ENCODE results near the gene FGFR2. TPM values are rescaled to one million over a fixed set of nuclear protein-coding genes. Genes with fewer than 3 reads are reported as not detected.

The FGFR2 gene
- total RNA-seq, 6 donors from 2014 or later: 36.7 to 83.7 (median 64.1) TPM

DNA sequence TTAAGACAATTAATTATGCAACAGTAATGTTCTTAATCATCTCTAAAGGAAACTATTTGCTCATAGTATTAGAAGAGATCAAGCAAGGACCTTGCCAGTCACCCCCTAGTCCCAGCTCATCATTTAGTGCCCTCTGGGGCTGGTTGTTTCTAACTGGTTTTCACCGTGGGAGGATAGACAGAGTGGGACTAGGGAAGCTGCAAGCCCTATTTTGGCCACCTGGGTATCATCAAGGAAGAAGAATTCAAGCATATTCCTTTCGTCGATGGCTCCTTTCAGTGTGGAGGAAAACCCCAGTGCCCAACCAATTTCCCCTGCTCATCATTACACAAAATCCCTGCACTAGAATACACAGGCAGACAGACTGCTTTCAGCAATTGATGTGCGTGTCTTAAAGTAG is 30.6 kb upstream of the FGFR2 start:
- no peak overlapping the region for H3K4me3 ChIP-seq
- TF ChIP-seq POLR2AphosphoS5 (IDR thresholded peaks at IDR 0.05) (no peak), POLR2A (IDR thresholded peaks at IDR 0.05) (no peak)
- TF ChIP-seq, protein P1, sequence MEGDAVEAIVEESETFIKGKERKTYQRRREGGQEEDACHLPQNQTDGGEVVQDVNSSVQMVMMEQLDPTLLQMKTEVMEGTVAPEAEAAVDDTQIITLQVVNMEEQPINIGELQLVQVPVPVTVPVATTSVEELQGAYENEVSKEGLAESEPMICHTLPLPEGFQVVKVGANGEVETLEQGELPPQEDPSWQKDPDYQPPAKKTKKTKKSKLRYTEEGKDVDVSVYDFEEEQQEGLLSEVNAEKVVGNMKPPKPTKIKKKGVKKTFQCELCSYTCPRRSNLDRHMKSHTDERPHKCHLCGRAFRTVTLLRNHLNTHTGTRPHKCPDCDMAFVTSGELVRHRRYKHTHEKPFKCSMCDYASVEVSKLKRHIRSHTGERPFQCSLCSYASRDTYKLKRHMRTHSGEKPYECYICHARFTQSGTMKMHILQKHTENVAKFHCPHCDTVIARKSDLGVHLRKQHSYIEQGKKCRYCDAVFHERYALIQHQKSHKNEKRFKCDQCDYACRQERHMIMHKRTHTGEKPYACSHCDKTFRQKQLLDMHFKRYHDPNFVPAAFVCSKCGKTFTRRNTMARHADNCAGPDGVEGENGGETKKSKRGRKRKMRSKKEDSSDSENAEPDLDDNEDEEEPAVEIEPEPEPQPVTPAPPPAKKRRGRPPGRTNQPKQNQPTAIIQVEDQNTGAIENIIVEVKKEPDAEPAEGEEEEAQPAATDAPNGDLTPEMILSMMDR (IDR thresholded peaks at IDR 0.05): no peak
- H3K36me3 ChIP-seq: no peaks in the 10 kb centered on the region
- no peaks in the 10 kb centered on the region for H3K9me3 ChIP-seq
- H3K27me3 ChIP-seq: no peaks in the 10 kb centered on the region
- H3K27ac ChIP-seq: no peak overlapping the region
- 68 to 80% methylated on average over 4 of the region's 4 CpGs for WGBS, 2 donors
- no peaks in the 10 kb centered on the region for H3K4me1 ChIP-seq
- ATAC-seq (ENCODE audit: low FRiP score in 2 of 2): no peak
- DNase-seq: no peak

DNA sequence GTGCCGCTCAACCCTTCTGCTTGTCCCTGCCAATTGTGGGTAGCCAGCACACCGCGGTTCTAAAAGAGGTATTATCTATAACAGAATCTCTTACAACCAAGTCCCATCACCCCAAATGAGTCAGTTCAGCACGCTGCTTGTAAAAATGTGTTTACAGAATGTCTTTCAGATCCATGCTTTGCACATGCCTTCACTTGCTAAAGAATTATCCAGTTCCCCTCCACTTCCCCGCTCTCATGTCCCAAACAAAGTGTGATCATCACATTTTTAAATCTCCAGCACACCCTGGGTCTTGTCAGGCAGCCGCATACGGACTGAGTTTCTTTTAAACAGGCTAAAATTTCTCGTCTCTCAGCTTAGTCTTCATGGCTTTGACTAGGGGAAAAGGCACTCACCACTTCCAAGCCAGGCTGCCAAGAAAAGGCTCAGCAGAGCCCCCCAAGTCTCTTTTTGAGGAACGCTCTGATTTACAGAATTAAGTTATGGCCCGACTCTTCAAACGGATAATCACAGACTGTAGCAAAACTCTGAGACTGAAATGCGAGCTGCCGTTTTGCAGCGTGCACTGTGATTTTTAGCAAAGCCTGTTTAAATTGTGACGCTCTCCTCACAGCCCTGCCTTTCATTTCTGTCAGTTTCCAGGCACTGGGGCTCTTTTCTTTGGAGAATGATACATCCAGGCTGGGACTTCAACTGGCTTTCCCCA is 29.8 kb upstream of the FGFR2 start:
- H3K4me3 ChIP-seq: no peak overlapping the region
- TF ChIP-seq EP300 (IDR thresholded peaks at IDR 0.05) (no peak), POLR2A (IDR thresholded peaks at IDR 0.05) (no peak), POLR2AphosphoS5 (IDR thresholded peaks at IDR 0.05) (no peak)
- TF ChIP-seq, protein P1 (IDR thresholded peaks at IDR 0.05): no peak
- H3K9me3 ChIP-seq: no peaks in the 10 kb centered on the region
- WGBS, 2 donors: 58 to 63% methylated on average over 15 of the region's 15 CpGs
- no peaks in the 10 kb centered on the region for H3K36me3 ChIP-seq
- H3K27ac ChIP-seq: no peak overlapping the region
- DNase-seq (no peak), ATAC-seq (ENCODE audit: low FRiP score in 2 of 2) (no peak)
- no peaks in the 10 kb centered on the region for H3K4me1 ChIP-seq
- no peaks in the 10 kb centered on the region for H3K27me3 ChIP-seq

DNA sequence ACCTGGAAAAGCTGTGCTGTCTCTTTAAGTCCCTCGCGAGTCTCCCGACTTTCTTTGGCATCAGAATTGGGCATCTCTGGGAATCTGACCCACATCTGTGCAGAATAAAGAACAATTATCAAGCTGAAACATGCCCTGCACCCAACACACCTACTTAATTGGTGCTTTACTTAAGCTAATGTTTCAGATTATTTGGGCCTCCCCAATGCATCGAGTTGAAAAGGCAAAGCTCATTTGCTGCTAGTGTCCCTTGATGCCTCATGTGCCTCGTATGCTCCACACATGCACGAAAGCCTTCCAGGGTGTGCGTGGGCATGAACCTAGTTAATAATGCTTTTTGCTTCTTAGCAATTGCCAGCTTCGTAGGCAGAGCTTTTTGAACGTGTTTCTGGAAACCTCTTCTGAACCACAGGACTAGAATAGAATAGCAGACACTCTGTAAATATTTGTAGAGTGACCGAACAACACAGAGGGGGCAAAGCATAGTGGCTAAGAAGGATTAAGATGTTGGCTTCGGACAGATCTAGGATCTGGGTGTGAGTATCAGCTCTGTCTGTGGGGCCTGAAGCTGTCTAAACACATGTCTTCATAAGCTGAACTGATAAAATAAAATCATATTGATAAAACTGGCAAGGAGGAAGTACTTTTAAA is 26.7 kb upstream of the FGFR2 start:
- H3K27me3 ChIP-seq: no peaks in the 10 kb centered on the region
- H3K36me3 ChIP-seq: no peaks in the 10 kb centered on the region
- ATAC-seq (ENCODE audit: low FRiP score in 2 of 2) (peak in 1 of 2 donors; percentile 27), DNase-seq (no peak)
- TF ChIP-seq EP300 (IDR thresholded peaks at IDR 0.05): no peak
- TF ChIP-seq, protein P1 (IDR thresholded peaks at IDR 0.05): no peak
- no peak for TF ChIP-seq POLR2AphosphoS5 (IDR thresholded peaks at IDR 0.05)
- TF ChIP-seq POLR2A (IDR thresholded peaks at IDR 0.05): no peak
- no peak overlapping the region for H3K4me3 ChIP-seq
- WGBS, 2 donors: 65 to 67% methylated on average over 11 of the region's 11 CpGs
- no peak overlapping the region for H3K27ac ChIP-seq
- H3K9me3 ChIP-seq: no peaks in the 10 kb centered on the region
- H3K4me1 ChIP-seq: no peaks in the 10 kb centered on the region

DNA sequence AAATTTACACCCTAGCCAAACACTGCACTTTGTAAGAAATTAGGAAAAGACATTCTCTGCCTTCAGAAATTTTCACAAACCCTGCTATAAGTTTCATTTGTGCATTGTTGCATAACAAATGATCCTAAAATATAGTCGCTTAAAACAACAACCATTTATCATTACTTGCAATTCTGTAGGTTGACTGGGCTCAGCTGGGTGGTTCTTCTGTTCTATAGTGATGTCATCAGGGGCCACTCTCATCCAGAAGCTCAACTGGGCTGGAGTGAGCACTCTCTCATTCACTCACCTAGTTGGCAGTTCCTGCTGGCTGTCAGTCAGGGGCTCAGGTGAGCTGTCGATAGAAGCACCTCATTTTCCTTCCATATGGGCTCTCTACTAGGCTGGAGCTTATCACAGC is 20.7 kb upstream of the FGFR2 start:
- peaks cover 0 to 12% (median 6%) of the 10 kb centered on the region in 4 donors for H3K9me3 ChIP-seq
- DNase-seq (no peak), ATAC-seq (ENCODE audit: low FRiP score in 2 of 2) (no peak)
- no peaks in the 10 kb centered on the region for H3K36me3 ChIP-seq
- no peak overlapping the region for H3K27ac ChIP-seq
- H3K4me1 ChIP-seq: no peaks in the 10 kb centered on the region
- no peaks in the 10 kb centered on the region for H3K27me3 ChIP-seq
- TF ChIP-seq POLR2AphosphoS5 (IDR thresholded peaks at IDR 0.05): no peak
- TF ChIP-seq EP300 (IDR thresholded peaks at IDR 0.05): no peak
- TF ChIP-seq POLR2A (IDR thresholded peaks at IDR 0.05): no peak
- TF ChIP-seq, protein P1 (IDR thresholded peaks at IDR 0.05): no peak
- 88 to 89% methylated on average over 2 of the region's 2 CpGs for WGBS, 2 donors
- no peak overlapping the region for H3K4me3 ChIP-seq
